Brain microvascular endothelial cell (primary cell): ENCODE results near the gene PRRC2A.

Experiments
- DNase-seq: peaks from one replicate; pipeline ENCODE4 v3.0.0-alpha.2; 2020
- H3K27ac ChIP-seq: fragments of 250-450 bp; sonication (Bioruptor Pico); 2 replicates; pipeline ENCODE4 v1.5.1; 2020; ENCODE audit warnings: mild to moderate bottlenecking, moderate library complexity
- H3K27me3 ChIP-seq: fragments of 250-450 bp; sonication (Bioruptor Pico); replicated peaks from 2 replicates; pipeline ENCODE4 v1.5.1; 2020; ENCODE audit warnings: mild to moderate bottlenecking
- H3K36me3 ChIP-seq: fragments of 250-450 bp; sonication (Bioruptor Pico); replicated peaks from 2 replicates; pipeline ENCODE4 v1.5.1; 2020; ENCODE audit warnings: mild to moderate bottlenecking
- H3K4me3 ChIP-seq: 2 replicates; pipeline ENCODE4 v1.5.1; 2011; ENCODE audit warnings: low read depth, mild to moderate bottlenecking, control low read depth, low read length, moderate library complexity
- CTCF ChIP-seq: IDR thresholded peaks from 2 replicates; pipeline ENCODE4 v1.5.1; 2011; ENCODE audit warnings: low read depth, mild to moderate bottlenecking, moderate library complexity, low read length, control low read depth, inconsistent platforms; ENCODE audit errors: missing control alignments
- in situ Hi-C: cut with HindIII; loops from 2 replicates; pipeline ENCODE4 v1.10.0; 2017; ENCODE audit warnings: low sequenced_read_pairs, low pct_ligation_motif_present

Gene PRRC2A

GRCh38 chr6:31663126-31663960 is 42.8 kb downstream of the PRRC2A start:
- Histone ChIP-seq H3K27ac (peak overlapping the region; percentile 72), H3K36me3 (peaks cover 27% of the 10 kb centered on the region), H3K27me3 (no peaks in the 10 kb centered on the region), H3K4me3 (peak overlapping the region; percentile 77)
- DNase-seq: no peak
- in situ Hi-C loops: no loop called here
- TF ChIP-seq CTCF: no peak

- peak; percentile 63 for DNase-seq
- in situ Hi-C loops: no loop called here
- peak; percentile 25 for TF ChIP-seq CTCF
These were observed 43.7 kb downstream of the PRRC2A start for GRCh38 chr6:31663961-31664789.

GRCh38 chr6:31664790-31665500 is 44.4 kb downstream of the PRRC2A start, which contains the start of gene GPANK1:
TSS of gene GPANK1 (minus strand) at chr6:31664997. CDS start at chr6:31664478, 519 bp downstream.
- TF ChIP-seq CTCF: no peak
- in situ Hi-C loops: no loop called here
- H3K4me3 ChIP-seq: peak within 1 kb of the TSS; percentile 77

More at GRCh38 chr6:31663961-31664789, 43.7 kb downstream of the PRRC2A start:
- H3K4me3 ChIP-seq: peak overlapping the region; percentile 77
- H3K36me3 ChIP-seq: peaks cover 35% of the 10 kb centered on the region
- peak overlapping the region; percentile 72 for H3K27ac ChIP-seq
- H3K27me3 ChIP-seq: no peaks in the 10 kb centered on the region

GRCh38 chr6:31665501-31666336 is 45.2 kb downstream of the PRRC2A start, which contains the start of gene CSNK2B:
TSS of gene CSNK2B (plus strand) at chr6:31666080. CDS start at chr6:31666832, 752 bp downstream.
- Histone ChIP-seq H3K27me3 (no peaks in the 10 kb centered on the region), H3K4me3 (peak within 1 kb of the TSS; percentile 77), H3K27ac (peak within 1 kb of the TSS; percentile 72), H3K36me3 (peaks cover 50% of the 10 kb centered on the region)
- TF ChIP-seq CTCF: no peak
- in situ Hi-C loops: no loop called here
- peak; percentile 98 for DNase-seq

More at GRCh38 chr6:31664790-31665500, 44.4 kb downstream of the PRRC2A start, which contains the start of gene GPANK1:
- DNase-seq: peak; percentile 92
- peak within 1 kb of the TSS; percentile 72 for H3K27ac ChIP-seq
- peaks cover 43% of the 10 kb centered on the region for H3K36me3 ChIP-seq
- no peaks in the 10 kb centered on the region for H3K27me3 ChIP-seq

GRCh38 chr6:31666337-31666965 is 45.9 kb downstream of the PRRC2A start:
- DNase-seq: no peak
- Histone ChIP-seq H3K27me3 (no peaks in the 10 kb centered on the region), H3K27ac (peak overlapping the region; percentile 72), H3K36me3 (peaks cover 58% of the 10 kb centered on the region), H3K4me3 (peak overlapping the region; percentile 77)
- no peak for TF ChIP-seq CTCF
- in situ Hi-C loops: no loop called here
